Lower leg skin (tissue), 4 donors: ENCODE results near the gene PTCRA. TPM values are rescaled to one million over a fixed set of nuclear protein-coding genes. Genes with fewer than 3 reads are reported as not detected.

Experiments
- DNase-seq, 2 donors: peaks; one replicate each; pipeline ENCODE4 v3.0.0-alpha.2; 2019; ENCODE audit warnings: low spot score in 2 of 2
- H3K4me3 ChIP-seq: fragments of 200-600 bp; sonication (generic); 2 replicates; pipeline ENCODE4 v1.5.1; 2017; ENCODE audit warnings: mild to moderate bottlenecking, low read depth; ENCODE audit not compliant: poor library complexity, severe bottlenecking
- POLR2A ChIP-seq, 2 donors: fragments of 450-650 bp; IDR thresholded peaks; one replicate each; pipeline ENCODE4 v1.6.1; 2016 to 2017; ENCODE audit warnings: antibody characterized with exemption in 2 of 2, mild to moderate bottlenecking in 1 of 2, moderate library complexity in 1 of 2
- WGBS, 2 donors: methylation state at CpG; one replicate each; pipeline ENCODE4 v1.1.5; 2018; 5-methylcytosine and 5-hydroxymethylcytosine counted together
- intact Hi-C: fragments of 100-400 bp; cut with DNase I; formaldehyde crosslinking; loops from one replicate; pipeline ENCODE4 v1.15.0; 2023; ENCODE audit warnings: low total_unique reads
- total RNA-seq, 4 donors: library from RNA; depleted of rRNA; stranded (reverse); fragments of >200 nt; gene quantifications; one replicate each; pipeline ENCODE4 v1.1.0, GENCODE V29; 2016
- TF ChIP-seq, protein P1 (sequence below), 3 donors: fragments of 450-650 bp; IDR thresholded peaks; one replicate each; pipeline ENCODE4 v1.5.1; 2016; ENCODE audit warnings: antibody characterized with exemption in 3 of 3, mild to moderate bottlenecking in 3 of 3, moderate library complexity in 2 of 3

PTCRA gene
- total RNA-seq, 4 donors from 2014 or later: not detected

DNA sequence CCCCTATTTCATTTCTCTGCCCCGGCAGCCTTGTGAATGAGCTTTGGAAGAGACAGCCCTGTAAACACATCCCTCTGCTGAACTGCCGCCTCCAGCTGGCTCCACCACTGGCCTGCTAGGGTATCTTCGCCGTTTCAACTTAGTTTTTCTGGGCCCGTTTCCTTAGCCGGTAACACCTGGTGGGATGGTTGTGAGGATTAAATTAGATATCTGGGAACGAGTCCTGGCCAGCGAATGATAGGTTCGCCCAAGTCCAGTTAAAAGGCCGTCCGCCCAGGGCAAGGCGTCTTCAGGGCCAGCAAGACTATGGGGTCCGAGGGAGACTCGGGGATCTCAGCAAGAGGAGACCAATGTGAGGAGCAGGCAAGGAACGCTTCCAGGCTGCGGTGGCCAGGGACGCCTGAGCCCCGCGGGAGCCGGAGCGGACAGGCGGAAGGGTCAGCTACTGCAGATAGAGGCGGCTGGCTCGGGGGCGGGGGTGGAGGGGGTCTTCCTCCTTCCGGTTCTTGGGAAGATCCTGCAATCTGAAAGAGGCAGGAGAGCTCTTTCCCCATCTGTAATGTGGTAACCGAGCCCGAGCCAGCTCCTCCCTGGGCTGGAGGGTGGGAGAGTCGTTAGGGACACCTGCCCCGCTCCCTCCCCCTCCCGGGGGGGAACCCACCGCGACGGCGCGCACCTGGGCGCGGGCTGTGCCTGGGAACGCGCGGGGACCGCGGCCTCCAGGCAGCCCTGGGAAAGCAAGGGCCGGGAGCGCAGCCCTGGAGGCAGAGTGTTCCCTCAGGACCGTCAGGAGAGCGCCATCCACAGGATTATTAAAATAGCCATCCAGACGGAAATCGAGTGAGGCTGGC, 4.5 kb upstream of the PTCRA start:
- intact Hi-C loops: no loop called here
- WGBS, 2 donors: 15 to 22% methylated on average over 43 to 46 of the region's 49 CpGs
- no peak overlapping the region for H3K4me3 ChIP-seq
- no peak for DNase-seq
- TF ChIP-seq, protein P1, sequence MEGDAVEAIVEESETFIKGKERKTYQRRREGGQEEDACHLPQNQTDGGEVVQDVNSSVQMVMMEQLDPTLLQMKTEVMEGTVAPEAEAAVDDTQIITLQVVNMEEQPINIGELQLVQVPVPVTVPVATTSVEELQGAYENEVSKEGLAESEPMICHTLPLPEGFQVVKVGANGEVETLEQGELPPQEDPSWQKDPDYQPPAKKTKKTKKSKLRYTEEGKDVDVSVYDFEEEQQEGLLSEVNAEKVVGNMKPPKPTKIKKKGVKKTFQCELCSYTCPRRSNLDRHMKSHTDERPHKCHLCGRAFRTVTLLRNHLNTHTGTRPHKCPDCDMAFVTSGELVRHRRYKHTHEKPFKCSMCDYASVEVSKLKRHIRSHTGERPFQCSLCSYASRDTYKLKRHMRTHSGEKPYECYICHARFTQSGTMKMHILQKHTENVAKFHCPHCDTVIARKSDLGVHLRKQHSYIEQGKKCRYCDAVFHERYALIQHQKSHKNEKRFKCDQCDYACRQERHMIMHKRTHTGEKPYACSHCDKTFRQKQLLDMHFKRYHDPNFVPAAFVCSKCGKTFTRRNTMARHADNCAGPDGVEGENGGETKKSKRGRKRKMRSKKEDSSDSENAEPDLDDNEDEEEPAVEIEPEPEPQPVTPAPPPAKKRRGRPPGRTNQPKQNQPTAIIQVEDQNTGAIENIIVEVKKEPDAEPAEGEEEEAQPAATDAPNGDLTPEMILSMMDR (IDR thresholded peaks at IDR 0.05): no peak
- no peak for TF ChIP-seq POLR2A (IDR thresholded peaks at IDR 0.05)

GRCh38 chr6:42914546-42914945, 1.3 kb upstream of the PTCRA start:
- WGBS, 2 donors: 60 to 65% methylated on average over 4 of the region's 4 CpGs
- TF ChIP-seq, protein P1 (IDR thresholded peaks at IDR 0.05): no peak
- TF ChIP-seq POLR2A (IDR thresholded peaks at IDR 0.05): no peak

DNA sequence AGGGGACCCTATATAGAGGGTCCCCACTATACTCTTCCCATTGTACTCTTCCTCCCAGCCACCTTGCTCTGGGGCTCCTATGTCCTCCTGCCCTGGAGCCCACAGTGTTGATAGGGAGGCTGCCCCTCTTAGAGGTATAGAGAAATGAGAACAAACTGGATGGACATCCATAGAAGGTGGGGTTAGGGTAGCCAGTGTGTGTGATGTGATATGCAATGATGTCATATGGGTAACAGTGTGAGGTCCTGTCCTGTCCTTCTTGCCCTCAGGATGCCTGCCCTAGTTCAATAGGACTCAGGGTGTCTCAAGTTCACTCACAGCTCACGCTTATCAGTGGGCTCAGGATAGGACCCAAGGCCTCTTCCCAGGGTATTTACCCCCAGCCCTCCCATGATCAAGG, 435 bp downstream of the PTCRA start:
- WGBS, 2 donors: 100% methylated on average over 1 of the region's 1 CpG
- no peak for DNase-seq

More at GRCh38 chr6:42914546-42914945, 1.3 kb upstream of the PTCRA start:
- intact Hi-C loops: no loop called here
- no peak overlapping the region for H3K4me3 ChIP-seq
- no peak for DNase-seq

GRCh38 chr6:42921801-42922200, 5.9 kb downstream of the PTCRA start:
- H3K4me3 ChIP-seq: no peak overlapping the region
- intact Hi-C loops: loop anchor here (10.0 kb wide), 1 partner anchor 223 kb away; no protein-coding TSS in a partner anchor
- WGBS, 2 donors: 62 to 68% methylated on average over 6 of the region's 6 CpGs
- TF ChIP-seq POLR2A (IDR thresholded peaks at IDR 0.05): no peak
- TF ChIP-seq, protein P1 (IDR thresholded peaks at IDR 0.05): no peak
- DNase-seq: no peak

More for the DNA sequence above, 435 bp downstream of the PTCRA start:
- no peak for TF ChIP-seq POLR2A (IDR thresholded peaks at IDR 0.05)
- TF ChIP-seq, protein P1 (IDR thresholded peaks at IDR 0.05): no peak
- H3K4me3 ChIP-seq: no peak overlapping the region
- intact Hi-C loops: no loop called here

DNA sequence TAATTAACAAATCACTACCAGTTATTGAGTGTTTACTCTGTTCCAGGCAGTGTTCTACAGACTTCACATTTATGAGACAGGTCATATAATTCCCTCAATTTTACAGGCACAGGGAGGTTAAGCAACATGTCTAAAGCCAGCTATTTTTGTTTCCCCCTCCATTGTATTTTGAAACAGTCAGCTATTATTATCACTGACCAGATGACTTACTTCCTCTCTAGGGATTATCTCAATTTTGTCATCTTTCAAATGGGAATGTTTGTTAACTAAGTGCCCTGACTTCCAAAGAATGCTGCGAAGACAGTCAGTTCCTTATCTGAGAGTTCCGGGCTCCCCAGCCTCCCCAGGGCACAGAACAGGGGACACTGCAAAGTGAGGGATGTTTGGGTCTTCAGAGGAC, 7.8 kb downstream of the PTCRA start:
- no peak for TF ChIP-seq POLR2A (IDR thresholded peaks at IDR 0.05)
- TF ChIP-seq, protein P1 (IDR thresholded peaks at IDR 0.05): no peak
- H3K4me3 ChIP-seq: no peak overlapping the region
- intact Hi-C loops: loop anchor here (10.0 kb wide), 1 partner anchor 221 kb away; no protein-coding TSS in a partner anchor
- WGBS, 2 donors: 82 to 88% methylated on average over 2 of the region's 2 CpGs
- DNase-seq: no peak
